Activated T-helper 2 cell treated with anti-CD3 and anti-CD28 coated beads, Interferon-gamma antibody, Interleukin-2, Interleukin-4, amounts not matched to agents 10 μg/mL and 5 μg/mL and 100 μg/mL, durations not matched to agents 14 hours and 24 hours and 36 hours (primary cell): ENCODE results near the gene BIN1. TPM values are rescaled to one million over a fixed set of nuclear protein-coding genes. Genes with fewer than 3 reads are reported as not detected.

Experiments
- DNase-seq: peaks from one replicate; pipeline ENCODE4 v3.0.0; 2021; ENCODE audit warnings: low spot score
- H3K27ac Mint-ChIP-seq: one replicate; pipeline ENCODE4 v1.8.0; 2021; ENCODE audit warnings: mixed read lengths
- H3K27me3 Mint-ChIP-seq: one replicate; pipeline ENCODE4 v1.8.0; 2021; ENCODE audit warnings: low read depth, mixed read lengths
- H3K36me3 Mint-ChIP-seq: one replicate; pipeline ENCODE4 v1.8.0; 2021; ENCODE audit warnings: low read depth, mixed read lengths
- H3K4me1 Mint-ChIP-seq: one replicate; pipeline ENCODE4 v1.8.0; 2021; ENCODE audit warnings: low read depth, mixed read lengths
- H3K4me3 Mint-ChIP-seq: one replicate; pipeline ENCODE4 v1.8.0; 2021; ENCODE audit warnings: low read depth, mild to moderate bottlenecking, moderate library complexity, mixed read lengths
- H3K9me3 Mint-ChIP-seq: one replicate; pipeline ENCODE4 v1.8.0; 2021; ENCODE audit warnings: mixed read lengths
- intact Hi-C: fragments of 100-400 bp; cut with micrococcal nuclease; formaldehyde crosslinking; loops from one replicate; pipeline ENCODE4 v1.15.1; 2023
- total RNA-seq: library from RNA; stranded (reverse); gene quantifications from 2 replicates; pipeline ENCODE4 v1.2.3, GENCODE V29; 2022

BIN1 gene
- total RNA-seq, 1 donor from 2014 or later: 51.7 TPM

GRCh38 chr2:127052057-127052770, 54.7 kb downstream of the BIN1 start:
- peaks cover 4% of the 10 kb centered on the region for H3K36me3 Mint-ChIP-seq
- H3K4me1 Mint-ChIP-seq: peaks cover 2% of the 10 kb centered on the region
- intact Hi-C loops: no loop called here
- H3K9me3 Mint-ChIP-seq: no peaks in the 10 kb centered on the region
- no peak for DNase-seq
- H3K27me3 Mint-ChIP-seq: no peaks in the 10 kb centered on the region
- no peak overlapping the region for H3K4me3 Mint-ChIP-seq
- no peak overlapping the region for H3K27ac Mint-ChIP-seq

DNA sequence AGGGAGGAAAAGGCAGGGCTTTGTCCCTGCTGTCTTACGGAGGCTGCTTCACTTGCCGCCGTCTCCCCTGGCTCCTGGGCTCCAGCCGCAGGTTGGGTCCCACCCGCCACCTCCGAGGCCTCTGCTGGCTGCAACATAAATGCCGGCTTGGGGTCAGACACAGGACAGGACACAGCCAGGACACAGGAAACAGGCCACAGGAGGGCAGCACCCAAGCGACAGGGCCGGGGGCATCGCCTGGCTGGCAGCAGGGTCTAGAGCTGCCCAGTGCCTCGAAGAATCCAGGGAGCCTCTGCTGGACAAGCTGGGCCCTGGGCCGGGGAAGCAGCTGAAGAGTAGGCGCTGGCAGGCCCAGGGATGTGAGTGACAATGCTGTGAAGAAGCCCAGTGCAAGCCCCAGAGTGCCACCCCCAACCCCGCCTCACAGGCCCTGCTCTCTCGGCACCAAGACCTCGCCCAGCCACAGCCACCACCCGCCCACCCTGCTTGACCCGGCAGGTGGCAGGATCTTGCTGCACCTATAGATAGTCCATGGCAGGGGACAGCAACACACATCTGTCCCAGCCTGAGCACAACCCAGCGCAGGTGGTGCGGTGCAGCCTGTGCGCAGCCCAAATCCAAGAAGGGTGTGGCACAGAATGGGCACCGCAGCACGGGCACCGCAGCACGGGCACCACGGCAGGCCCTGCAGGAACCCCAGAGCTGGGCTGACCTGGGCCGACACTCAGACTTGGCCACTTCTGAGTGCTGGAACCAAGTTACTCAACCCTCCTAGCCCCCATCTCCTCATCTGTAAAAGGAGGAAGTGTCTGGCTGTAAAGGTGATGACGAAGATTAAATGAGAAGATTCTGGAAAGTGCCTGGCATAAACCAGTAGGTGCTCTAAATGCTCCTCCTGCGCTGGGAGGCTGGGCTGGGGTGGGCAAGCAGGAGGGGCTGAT, 55.6 kb downstream of the BIN1 start:
- H3K27me3 Mint-ChIP-seq: no peaks in the 10 kb centered on the region
- DNase-seq: no peak
- H3K4me3 Mint-ChIP-seq: no peak overlapping the region
- peaks cover 3% of the 10 kb centered on the region for H3K36me3 Mint-ChIP-seq
- H3K4me1 Mint-ChIP-seq: peaks cover 2% of the 10 kb centered on the region
- intact Hi-C loops: no loop called here
- no peaks in the 10 kb centered on the region for H3K9me3 Mint-ChIP-seq
- H3K27ac Mint-ChIP-seq: no peak overlapping the region

- H3K27ac Mint-ChIP-seq: no peak overlapping the region
- DNase-seq: no peak
- intact Hi-C loops: no loop called here
These were observed 56.2 kb downstream of the BIN1 start for GRCh38 chr2:127050803-127051115.

GRCh38 chr2:127049927-127050802, 56.8 kb downstream of the BIN1 start:
- peak; percentile 48 for DNase-seq
- peaks cover 3% of the 10 kb centered on the region for H3K36me3 Mint-ChIP-seq
- H3K4me1 Mint-ChIP-seq: peaks cover 2% of the 10 kb centered on the region
- H3K27ac Mint-ChIP-seq: no peak overlapping the region
- no peak overlapping the region for H3K4me3 Mint-ChIP-seq
- intact Hi-C loops: no loop called here
- no peaks in the 10 kb centered on the region for H3K9me3 Mint-ChIP-seq
- H3K27me3 Mint-ChIP-seq: no peaks in the 10 kb centered on the region

More at GRCh38 chr2:127050803-127051115, 56.2 kb downstream of the BIN1 start:
- peaks cover 3% of the 10 kb centered on the region for H3K36me3 Mint-ChIP-seq
- no peak overlapping the region for H3K4me3 Mint-ChIP-seq
- H3K4me1 Mint-ChIP-seq: peaks cover 2% of the 10 kb centered on the region
- no peaks in the 10 kb centered on the region for H3K9me3 Mint-ChIP-seq
- H3K27me3 Mint-ChIP-seq: no peaks in the 10 kb centered on the region

- H3K4me1 Mint-ChIP-seq: peaks cover 2% of the 10 kb centered on the region
- no peak overlapping the region for H3K4me3 Mint-ChIP-seq
- DNase-seq: no peak
- H3K9me3 Mint-ChIP-seq: no peaks in the 10 kb centered on the region
- peaks cover 3% of the 10 kb centered on the region for H3K36me3 Mint-ChIP-seq
- H3K27ac Mint-ChIP-seq: no peak overlapping the region
- H3K27me3 Mint-ChIP-seq: no peaks in the 10 kb centered on the region
- intact Hi-C loops: no loop called here
These were observed 57.7 kb downstream of the BIN1 start for GRCh38 chr2:127048969-127049897.

- no peak overlapping the region for H3K27ac Mint-ChIP-seq
- H3K4me3 Mint-ChIP-seq: no peak overlapping the region
- peaks cover 3% of the 10 kb centered on the region for H3K36me3 Mint-ChIP-seq
- intact Hi-C loops: no loop called here
- DNase-seq: no peak
- peaks cover 2% of the 10 kb centered on the region for H3K4me1 Mint-ChIP-seq
- no peaks in the 10 kb centered on the region for H3K9me3 Mint-ChIP-seq
- no peaks in the 10 kb centered on the region for H3K27me3 Mint-ChIP-seq
These were observed 58.4 kb downstream of the BIN1 start for GRCh38 chr2:127048618-127048935.

DNA sequence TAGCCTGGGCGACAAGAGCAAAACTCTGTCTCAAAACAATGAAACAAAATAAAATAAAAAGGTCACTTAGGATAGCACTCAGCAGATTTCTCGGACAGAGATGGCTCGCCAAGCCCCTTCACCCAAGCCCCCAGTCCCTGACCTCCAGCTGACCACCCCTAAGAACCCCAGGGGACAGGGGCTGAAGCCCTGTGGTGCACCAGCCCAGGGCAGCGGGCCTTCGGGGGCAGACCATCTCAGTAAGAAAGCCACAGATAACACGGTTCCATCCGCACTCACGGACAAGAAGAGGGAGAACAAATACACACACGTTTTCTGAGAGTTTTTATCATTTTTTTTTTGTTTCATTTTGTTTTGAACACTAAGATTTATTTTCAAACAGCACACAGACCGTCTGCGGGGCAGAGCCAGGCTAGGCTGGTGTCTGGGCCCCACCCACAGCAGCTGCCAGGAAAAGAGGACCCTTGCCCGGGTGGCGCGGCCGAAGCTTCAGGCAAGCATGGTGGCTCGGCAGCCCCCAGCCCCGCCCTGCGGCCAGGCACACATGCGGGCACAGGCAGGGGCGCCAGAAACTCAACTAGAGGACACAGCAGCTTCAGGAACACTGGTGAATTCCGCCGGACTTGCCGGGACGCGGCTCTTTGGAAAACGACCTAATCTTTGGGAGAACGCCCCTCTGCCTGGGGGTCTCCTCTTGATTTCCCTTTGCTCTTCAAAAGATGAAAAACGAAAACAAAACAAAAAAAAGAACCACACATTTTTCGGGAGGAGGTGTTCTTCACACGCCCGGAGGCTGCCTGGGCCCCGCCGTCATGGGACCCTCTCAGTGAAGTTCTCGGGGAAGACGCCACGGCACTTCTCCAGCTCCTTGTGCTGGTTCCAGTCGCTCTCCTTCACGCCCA, 59.0 kb downstream of the BIN1 start:
- Mint-ChIP-seq H3K9me3 (no peaks in the 10 kb centered on the region), H3K4me3 (no peak overlapping the region), H3K27ac (no peak overlapping the region), H3K4me1 (peaks cover 2% of the 10 kb centered on the region), H3K36me3 (peaks cover 3% of the 10 kb centered on the region), H3K27me3 (no peaks in the 10 kb centered on the region)
- intact Hi-C loops: no loop called here
- no peak for DNase-seq

DNA sequence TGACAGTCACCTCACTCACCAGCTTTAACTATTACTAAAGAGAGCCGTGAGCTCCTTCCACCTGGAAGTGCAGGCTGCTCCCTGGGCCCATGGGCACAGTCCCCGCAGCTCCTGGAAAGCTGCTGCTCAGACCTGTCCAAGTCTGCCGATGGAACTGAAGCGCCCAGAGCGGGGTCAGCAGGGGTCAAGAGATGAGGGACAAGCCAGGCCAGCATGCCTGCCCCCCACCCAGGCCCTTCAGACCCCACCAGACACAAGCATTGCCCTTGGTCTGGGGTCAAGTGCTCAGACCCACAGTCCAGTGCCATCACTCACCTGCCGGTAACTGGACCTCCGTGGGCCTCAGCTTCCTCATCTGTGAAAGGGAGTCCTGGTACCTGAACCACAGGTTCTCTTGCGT, 59.9 kb downstream of the BIN1 start:
- intact Hi-C loops: no loop called here
- Mint-ChIP-seq H3K27ac (no peak overlapping the region), H3K36me3 (peaks cover 3% of the 10 kb centered on the region), H3K4me3 (no peak overlapping the region), H3K27me3 (no peaks in the 10 kb centered on the region), H3K4me1 (peaks cover 2% of the 10 kb centered on the region), H3K9me3 (no peaks in the 10 kb centered on the region)
- no peak for DNase-seq

- H3K27ac Mint-ChIP-seq: no peak overlapping the region
- H3K36me3 Mint-ChIP-seq: peaks cover 3% of the 10 kb centered on the region
- intact Hi-C loops: no loop called here
- no peak overlapping the region for H3K4me3 Mint-ChIP-seq
- peaks cover 2% of the 10 kb centered on the region for H3K4me1 Mint-ChIP-seq
- no peak for DNase-seq
- H3K27me3 Mint-ChIP-seq: no peaks in the 10 kb centered on the region
- no peaks in the 10 kb centered on the region for H3K9me3 Mint-ChIP-seq
These were observed 60.4 kb downstream of the BIN1 start for GRCh38 chr2:127046579-127046978.

GRCh38 chr2:127045792-127046501, 61.0 kb downstream of the BIN1 start:
- peaks cover 2% of the 10 kb centered on the region for H3K4me1 Mint-ChIP-seq

More at GRCh38 chr2:127045792-127046501, 61.0 kb downstream of the BIN1 start:
- Mint-ChIP-seq H3K27me3 (no peaks in the 10 kb centered on the region), H3K9me3 (no peaks in the 10 kb centered on the region), H3K4me3 (no peak overlapping the region), H3K27ac (no peak overlapping the region), H3K36me3 (peaks cover 3% of the 10 kb centered on the region)
- no peak for DNase-seq
- intact Hi-C loops: no loop called here
